GM21381 (cell line): Measurements from ENCODE around the gene DUSP12.
"Not testable (repeated sequence)": the region's sequence is repeated elsewhere in the genome, so short reads cannot be mapped to it uniquely, and the experiment has no call there.

ENCODE experiments used
- ATAC-seq: cut with Tn5 transposase; IDR thresholded peaks from one replicate; pipeline ENCODE4 v1.9.1; 2021; ENCODE audit warnings: mild to moderate bottlenecking, moderate library complexity; ENCODE audit not compliant: unreplicated experiment

The DUSP12 gene

GRCh38 chr1:161749509-161750407 is at the start of gene DUSP12:
DUSP12 (plus strand) TSS chr1:161749786; CDS start chr1:161749802, 16 bp downstream.
- peak; percentile 96 for ATAC-seq

- no peak for ATAC-seq
Observed at GRCh38 chr1:161702250-161702649, 47.3 kb upstream of the DUSP12 start.

- no peak for ATAC-seq
Observed at GRCh38 chr1:161705537-161705936, 44.0 kb upstream of the DUSP12 start.

- no peak for ATAC-seq
Observed at GRCh38 chr1:161706113-161706481, 43.5 kb upstream of the DUSP12 start.

- ATAC-seq, result peak; percentile 67
Observed at GRCh38 chr1:161706482-161707347, 42.9 kb upstream of the DUSP12 start, which contains the start of gene FCRLA. FCRLA (plus strand) TSS chr1:161707229; CDS start chr1:161707265, 36 bp downstream.

- ATAC-seq, result no peak
Observed at GRCh38 chr1:161707503-161707902, 42.1 kb upstream of the DUSP12 start.

GRCh38 chr1:161709373-161709772 is 40.2 kb upstream of the DUSP12 start:
- no peak for ATAC-seq

GRCh38 chr1:161710560-161710959 is 39.0 kb upstream of the DUSP12 start:
- ATAC-seq, result no peak

- no peak for ATAC-seq
Observed at GRCh38 chr1:161718559-161719324, 30.8 kb upstream of the DUSP12 start.

GRCh38 chr1:161719325-161719611 is 30.3 kb upstream of the DUSP12 start:
- ATAC-seq, result no peak

- no peak for ATAC-seq
Observed at GRCh38 chr1:161720422-161720821, 29.2 kb upstream of the DUSP12 start.

- no peak for ATAC-seq
Observed at GRCh38 chr1:161720956-161721737, 28.4 kb upstream of the DUSP12 start, which contains the start of gene FCRLB. FCRLB (plus strand) TSS chr1:161721544; CDS start chr1:161722673, 1,129 bp downstream.

GRCh38 chr1:161721738-161722343 is 27.7 kb upstream of the DUSP12 start:
- no peak for ATAC-seq

- ATAC-seq, result no peak
Observed at GRCh38 chr1:161722406-161722805, 27.2 kb upstream of the DUSP12 start.

GRCh38 chr1:161723459-161724141 is 26.0 kb upstream of the DUSP12 start:
- ATAC-seq, result no peak

- ATAC-seq, result not testable (repeated sequence)
Observed at GRCh38 chr1:161725258-161725907, 24.2 kb upstream of the DUSP12 start.

GRCh38 chr1:161725908-161726472 is 23.6 kb upstream of the DUSP12 start:
- ATAC-seq, result peak; percentile 20
